IPS-NIHi11 (cell line): ENCODE data around the gene VPS37B.

ENCODE experiments used
- DNase-seq: peaks from one replicate; pipeline ENCODE4 v3.0.0; 2012; ENCODE audit warnings: mixed read lengths, low spot score

Gene VPS37B

DNA sequence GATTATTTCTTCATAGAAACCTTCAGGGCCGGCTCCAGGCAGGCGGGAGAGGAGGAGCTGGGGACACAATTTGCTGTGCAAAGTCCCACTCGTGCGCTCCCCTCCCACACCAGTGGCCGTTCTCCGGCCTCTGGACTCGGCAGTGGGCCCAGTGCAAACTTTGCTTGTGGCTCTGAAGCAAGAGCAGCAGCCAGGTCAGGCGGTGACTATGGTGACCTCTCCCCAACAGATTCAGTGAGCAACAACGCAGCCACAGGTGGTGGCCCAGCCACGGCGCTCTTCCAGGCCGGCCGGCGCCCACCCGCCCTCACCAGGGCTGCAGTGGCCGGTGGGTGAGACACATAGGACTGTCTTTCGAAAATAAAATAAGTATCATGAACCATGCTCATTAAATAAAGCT lies 29.5 kb downstream of the VPS37B start:
- DNase-seq = no peak

GRCh38 chr12:122865268-122866231 lies 30.4 kb downstream of the VPS37B start:
- peak; percentile 2 for DNase-seq

DNA sequence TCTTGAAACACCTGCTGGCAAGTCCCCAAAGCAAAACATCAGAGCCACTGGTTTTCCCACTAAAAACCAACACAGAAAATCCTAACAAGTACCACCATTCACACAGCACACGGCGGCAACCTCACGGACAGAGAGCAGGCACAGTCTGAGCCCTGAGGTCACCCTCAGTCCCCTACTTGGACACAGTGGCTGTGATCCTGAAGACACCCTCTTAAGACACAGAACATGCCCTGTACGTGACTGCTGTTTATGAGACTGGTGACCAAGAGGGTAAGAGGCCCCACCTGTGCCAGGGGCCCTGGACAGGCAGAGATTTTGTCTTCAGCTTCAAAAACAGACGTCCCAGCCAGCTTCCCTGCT lies 31.1 kb downstream of the VPS37B start:
- DNase-seq = no peak

GRCh38 chr12:122862872-122863701 lies 32.8 kb downstream of the VPS37B start:
- DNase-seq = no peak

GRCh38 chr12:122862110-122862634 lies 33.8 kb downstream of the VPS37B start:
- no peak for DNase-seq

GRCh38 chr12:122861587-122861970 lies 34.3 kb downstream of the VPS37B start:
- no peak for DNase-seq

DNA sequence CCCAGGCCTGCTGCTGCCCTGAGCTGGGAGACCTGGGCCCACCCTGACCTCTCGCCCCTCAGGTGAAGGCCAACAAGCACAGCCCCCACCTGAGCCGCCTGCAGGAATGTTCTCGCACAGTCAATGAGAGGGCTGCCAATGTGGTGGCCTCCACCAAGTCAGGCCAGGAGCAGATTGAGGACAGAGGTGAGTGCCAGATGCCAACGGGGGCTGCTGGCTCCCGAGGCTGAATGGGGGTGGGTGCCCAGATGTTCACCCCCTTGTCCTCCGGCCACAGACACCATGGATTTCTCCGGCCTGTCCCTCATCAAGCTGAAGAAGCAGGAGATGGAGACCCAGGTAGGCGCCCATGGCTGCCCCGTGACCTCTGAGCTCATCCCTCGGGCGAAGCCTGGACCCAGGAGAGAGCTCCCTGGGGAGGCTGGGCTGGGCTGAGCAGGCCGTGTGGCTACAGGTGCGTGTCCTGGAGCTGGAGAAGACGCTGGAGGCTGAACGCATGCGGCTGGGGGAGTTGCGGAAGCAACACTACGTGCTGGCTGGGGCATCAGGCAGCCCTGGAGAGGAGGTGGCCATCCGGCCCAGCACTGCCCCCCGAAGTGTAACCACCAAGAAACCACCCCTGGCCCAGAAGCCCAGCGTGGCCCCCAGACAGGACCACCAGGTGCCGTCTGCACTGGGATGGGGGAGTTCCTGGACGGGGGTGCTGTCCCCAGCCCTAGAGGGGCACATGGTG lies 34.9 kb downstream of the VPS37B start:
- no peak for DNase-seq

GRCh38 chr12:122860040-122860853 lies 35.7 kb downstream of the VPS37B start:
- peak; percentile 91 for DNase-seq

DNA sequence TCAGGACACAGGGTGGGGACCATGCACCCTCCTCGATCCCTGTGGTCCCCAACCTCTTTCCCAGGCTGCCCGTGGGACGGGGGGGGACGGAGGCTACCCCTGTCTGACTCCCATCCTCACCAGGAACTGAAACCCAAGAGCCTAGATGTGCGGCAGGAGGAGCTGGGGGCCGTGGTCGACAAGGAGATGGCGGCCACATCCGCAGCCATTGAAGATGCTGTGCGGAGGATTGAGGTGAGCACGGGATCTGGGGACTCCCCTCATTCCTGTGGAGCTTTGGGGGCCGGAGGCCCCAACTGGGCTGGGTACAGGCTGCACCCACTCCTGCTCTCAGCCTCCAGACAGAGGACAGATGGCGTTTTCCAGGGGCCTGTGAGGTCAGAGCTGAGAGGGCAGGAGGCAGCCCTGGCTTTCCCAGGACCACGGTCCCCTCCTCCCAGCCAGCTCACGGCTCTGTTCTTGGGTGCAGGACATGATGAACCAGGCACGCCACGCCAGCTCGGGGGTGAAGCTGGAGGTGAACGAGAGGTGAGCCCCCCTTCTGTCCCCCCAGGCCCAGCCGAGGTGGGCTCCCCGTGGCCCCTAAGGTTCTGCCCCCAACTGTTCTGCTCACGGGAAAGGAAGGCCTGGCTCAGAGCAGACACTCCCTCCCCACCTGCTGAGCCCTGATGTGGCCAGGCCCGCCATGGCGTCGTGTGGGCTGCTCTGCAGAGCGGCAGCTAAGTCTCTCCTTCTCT lies 36.5 kb downstream of the VPS37B start:
- no peak for DNase-seq

DNA sequence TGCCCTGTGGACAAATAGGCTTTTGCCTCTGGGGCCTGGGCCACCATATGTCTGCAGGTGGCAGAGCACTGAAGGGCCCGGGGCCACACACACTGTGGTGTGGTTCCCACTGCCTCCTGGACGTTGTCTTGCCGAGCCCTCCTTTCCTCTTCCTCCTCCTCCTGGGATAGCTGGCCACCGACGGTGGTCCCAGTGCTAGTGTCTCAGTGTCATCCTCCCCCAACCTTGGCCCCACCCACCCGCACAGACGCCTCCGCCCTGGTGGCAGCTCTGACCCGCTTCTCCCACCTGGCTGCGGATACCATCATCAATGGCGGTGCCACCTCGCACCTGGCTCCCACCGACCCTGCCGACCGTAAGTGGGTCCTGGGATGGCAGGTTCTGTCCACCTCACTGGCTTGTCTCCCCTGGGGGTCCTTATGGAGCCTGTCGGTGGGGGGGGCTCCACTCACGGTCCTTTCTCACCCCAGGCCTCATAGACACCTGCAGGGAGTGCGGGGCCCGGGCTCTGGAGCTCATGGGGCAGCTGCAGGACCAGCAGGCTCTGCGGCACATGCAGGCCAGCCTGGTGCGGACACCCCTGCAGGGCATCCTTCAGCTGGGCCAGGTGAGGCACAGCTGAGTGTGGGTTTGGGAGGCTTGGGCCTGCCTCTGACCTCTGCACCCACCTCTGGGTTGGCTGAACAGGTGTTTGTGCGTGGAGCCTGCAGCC lies 37.2 kb downstream of the VPS37B start:
- DNase-seq = no peak

DNA sequence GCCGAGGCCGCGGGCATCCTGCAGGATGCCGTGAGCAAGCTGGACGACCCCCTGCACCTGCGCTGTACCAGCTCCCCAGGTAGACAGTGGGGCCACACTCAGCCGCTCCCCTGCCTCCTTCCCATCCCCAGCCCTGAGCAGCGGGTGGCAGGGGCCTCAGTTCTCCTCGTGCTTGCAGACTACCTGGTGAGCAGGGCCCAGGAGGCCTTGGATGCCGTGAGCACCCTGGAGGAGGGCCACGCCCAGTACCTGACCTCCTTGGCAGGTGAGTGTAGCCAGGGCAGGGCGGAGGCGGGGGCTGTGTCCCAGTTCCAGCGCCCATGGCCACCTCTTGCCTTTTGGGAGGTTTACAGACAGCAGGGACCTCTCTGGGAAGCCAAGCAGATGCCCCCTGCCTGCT lies 37.8 kb downstream of the VPS37B start:
- DNase-seq = no peak

DNA sequence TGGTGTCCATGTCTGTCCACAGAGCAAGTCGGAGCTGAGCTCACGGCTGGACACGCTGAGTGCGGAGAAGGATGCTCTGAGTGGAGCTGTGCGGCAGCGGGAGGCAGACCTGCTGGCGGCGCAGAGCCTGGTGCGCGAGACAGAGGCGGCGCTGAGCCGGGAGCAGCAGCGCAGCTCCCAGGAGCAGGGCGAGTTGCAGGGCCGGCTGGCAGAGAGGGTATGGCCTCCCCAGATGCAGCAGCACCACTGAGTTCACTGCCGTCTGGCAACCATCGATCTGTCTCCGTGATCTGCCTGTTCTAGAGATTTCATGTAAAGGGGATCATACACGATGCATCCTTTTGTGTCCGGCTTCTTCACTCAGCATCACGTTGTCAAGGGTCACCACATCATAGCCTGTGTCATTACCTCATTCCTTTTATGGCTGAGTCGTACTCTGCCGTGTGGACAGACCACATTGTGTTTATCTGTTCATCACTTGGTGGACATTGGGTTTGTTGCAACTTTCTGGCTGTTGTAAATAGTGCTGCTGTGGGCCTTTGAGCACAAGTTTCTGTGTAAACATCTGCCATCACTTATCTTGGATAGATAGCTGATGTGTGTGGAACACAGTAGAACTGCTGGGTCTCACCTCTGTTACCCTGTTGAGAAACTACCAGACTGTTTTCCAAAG lies 38.8 kb downstream of the VPS37B start:
- no peak for DNase-seq

GRCh38 chr12:122855928-122856831 lies 39.7 kb downstream of the VPS37B start:
- DNase-seq = no peak

- DNase-seq = no peak
Observed at GRCh38 chr12:122855071-122855829, 40.7 kb downstream of the VPS37B start.

DNA sequence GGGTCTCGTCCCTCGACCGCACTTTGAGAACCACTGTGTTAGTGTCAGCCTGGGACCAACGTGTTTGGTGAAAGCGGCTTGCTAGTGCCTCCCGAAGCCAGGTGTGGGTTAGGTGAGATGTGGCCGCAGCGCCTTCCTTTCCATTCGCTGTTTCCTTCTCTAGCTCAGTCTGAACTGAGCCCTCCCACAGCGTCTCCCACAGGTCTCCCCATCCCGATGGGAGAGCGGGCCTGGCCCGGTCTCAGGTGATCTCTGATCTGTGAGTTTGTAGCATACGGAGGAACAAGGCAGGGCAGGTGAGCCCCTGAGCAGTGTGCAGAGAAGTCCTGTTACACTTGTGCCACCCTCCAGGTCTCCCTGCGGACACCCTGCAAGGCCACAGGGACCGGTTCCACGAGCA lies 41.4 kb downstream of the VPS37B start:
- no peak for DNase-seq

DNA sequence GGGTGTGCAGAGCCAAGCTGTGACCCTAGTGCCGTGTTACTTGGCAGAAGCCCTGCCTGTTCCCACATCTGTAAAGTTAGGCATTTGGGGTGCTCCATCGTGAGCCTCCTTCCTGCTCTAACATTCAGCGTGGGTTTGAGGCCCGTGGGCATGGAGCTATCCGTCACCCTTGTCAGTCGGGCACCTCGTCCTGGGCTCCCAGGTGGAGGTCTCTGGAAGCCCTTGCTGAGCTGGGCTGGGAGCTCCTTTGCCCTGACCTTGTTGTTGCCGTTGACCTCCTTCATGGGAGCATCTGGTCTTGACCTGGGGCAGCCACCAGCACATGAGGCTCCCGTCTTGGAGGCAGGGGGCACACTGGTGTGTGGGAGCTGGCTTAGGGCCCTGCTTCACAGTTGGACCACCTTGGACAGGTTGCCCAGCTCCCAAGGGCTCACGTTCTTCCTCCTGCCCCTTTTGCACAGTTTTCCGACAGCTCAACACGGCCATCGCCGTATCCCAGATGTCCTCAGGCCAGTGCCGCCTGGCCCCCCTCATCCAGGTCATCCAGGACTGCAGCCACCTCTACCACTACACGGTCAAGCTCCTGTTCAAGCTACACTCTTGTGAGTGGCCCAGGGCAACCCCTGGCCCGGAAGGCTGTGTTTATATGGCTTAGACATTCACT lies 42.2 kb downstream of the VPS37B start:
- DNase-seq = no peak
